ENCODE results near the gene NUAK2.

DNA sequence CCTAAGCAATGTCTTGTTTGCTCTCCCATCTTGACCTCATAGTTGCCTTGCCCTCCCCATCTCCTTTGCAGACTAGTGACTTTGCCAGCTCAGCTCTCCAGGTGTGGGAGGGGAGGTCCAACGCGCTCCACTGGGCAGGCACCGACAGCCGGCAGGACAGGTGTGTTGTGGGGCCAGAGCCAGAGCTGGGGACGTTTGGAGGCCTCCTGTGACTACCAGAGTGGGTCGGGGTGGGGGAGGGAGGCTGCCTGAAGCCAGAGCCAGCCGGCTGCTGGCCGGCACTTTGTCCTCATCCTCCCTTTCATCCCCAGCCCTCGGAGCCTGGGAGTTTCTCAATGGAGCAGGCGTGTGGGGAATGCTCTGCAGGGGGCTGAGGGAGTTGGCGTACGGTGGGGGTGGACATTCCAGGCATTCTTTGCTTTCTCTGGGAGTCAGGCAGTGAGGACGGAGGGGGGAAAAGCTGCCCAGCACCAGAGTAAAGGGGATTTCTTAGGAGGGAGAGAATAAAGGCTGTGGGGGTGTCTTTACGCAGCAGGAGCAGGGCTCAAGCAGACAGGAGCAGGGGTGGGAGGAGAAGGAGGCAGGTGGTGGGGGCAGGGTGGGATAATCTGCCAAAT lies 20.2 kb downstream of the NUAK2 start:
- TF ChIP-seq POLR2A (IDR thresholded peaks at IDR 0.05; ENCODE audit: low read length) (no peak), GATA1 (IDR thresholded peaks at IDR 0.05; ENCODE audit: low read depth, low read length) (no peak)
